ENCODE results near the gene LZTR1. TPM values are rescaled to one million over a fixed set of nuclear protein-coding genes. Genes with fewer than 3 reads are reported as not detected.

LZTR1 gene
- total RNA-seq, 4 donors from 2014 or later = 40.2 to 90.5 (median 59.3) TPM

- whole genome bisulfite sequencing, 2 donors (ENCODE audit: low coverage in 1 of 2) = 91% methylated on average over 16 of the region's 16 CpGs; no CpG with 5 or more reads in 1 of the 2 donors
- intact Hi-C loops (cut with DNase I; ENCODE audit: low total_unique reads) (no loop called here), in situ Hi-C loops (cut with MboI; ENCODE audit: low pct_ligation_motif_present in 1 of 4, low pct_unique_long_range_greater_than_20kb in 1 of 4, low sequenced_read_pairs in 3 of 4) (no loop called here)
- no peak overlapping the region for H3K4me3 ChIP-seq
- TF ChIP-seq EP300 (IDR thresholded peaks at IDR 0.05; ENCODE audit: low read depth) (no peak), POLR2AphosphoS5 (IDR thresholded peaks at IDR 0.05) (no peak), CTCF (IDR thresholded peaks at IDR 0.05) (no peak), POLR2A (IDR thresholded peaks at IDR 0.05) (no peak)
- H3K36me3 ChIP-seq = peaks cover 0 to 22% (median 0%) of the 10 kb centered on the region in 4 donors
- H3K4me1 ChIP-seq = peaks cover 0 to 2% (median 1%) of the 10 kb centered on the region in 4 donors
- H3K9me3 ChIP-seq = no peaks in the 10 kb centered on the region
- no peak for DNase-seq
- H3K27ac ChIP-seq = no peak overlapping the region
- H3K27me3 ChIP-seq = no peaks in the 10 kb centered on the region
Observed at GRCh38 chr22:20988573-20989322, 6.7 kb downstream of the LZTR1 start.

- no peak for DNase-seq
- Histone ChIP-seq H3K36me3 (peaks cover 0 to 22% (median 0%) of the 10 kb centered on the region in 4 donors), H3K4me1 (no peaks in the 10 kb centered on the region), H3K9me3 (no peaks in the 10 kb centered on the region), H3K27me3 (no peaks in the 10 kb centered on the region), H3K4me3 (no peak overlapping the region), H3K27ac (no peak overlapping the region)
- intact Hi-C loops (cut with DNase I; ENCODE audit: low total_unique reads) = no loop called here
- TF ChIP-seq CTCF (IDR thresholded peaks at IDR 0.05) (no peak), POLR2AphosphoS5 (IDR thresholded peaks at IDR 0.05) (no peak), EP300 (IDR thresholded peaks at IDR 0.05; ENCODE audit: low read depth) (no peak), POLR2A (IDR thresholded peaks at IDR 0.05) (no peak)
- 60 to 68% methylated on average over 8 to 16 of the region's 17 CpGs for WGBS, 2 donors (ENCODE audit: low coverage in 1 of 2)
- in situ Hi-C loops (cut with MboI; ENCODE audit: low pct_ligation_motif_present in 1 of 4, low pct_unique_long_range_greater_than_20kb in 1 of 4, low sequenced_read_pairs in 3 of 4) = no loop called here
Observed at GRCh38 chr22:20989323-20990138, 7.4 kb downstream of the LZTR1 start.

GRCh38 chr22:20990184-20991180 is 8.4 kb downstream of the LZTR1 start:
- in situ Hi-C loops (cut with MboI; ENCODE audit: low pct_ligation_motif_present in 1 of 4, low pct_unique_long_range_greater_than_20kb in 1 of 4, low sequenced_read_pairs in 3 of 4) = no loop called here
- no peak for DNase-seq

More at GRCh38 chr22:20990184-20991180, 8.4 kb downstream of the LZTR1 start:
- intact Hi-C loops (cut with DNase I; ENCODE audit: low total_unique reads) = no loop called here
- no peaks in the 10 kb centered on the region for H3K9me3 ChIP-seq
- no peak overlapping the region for H3K27ac ChIP-seq
- H3K36me3 ChIP-seq = peaks cover 0 to 22% (median 0%) of the 10 kb centered on the region in 4 donors
- TF ChIP-seq POLR2A (IDR thresholded peaks at IDR 0.05) (no peak), CTCF (IDR thresholded peaks at IDR 0.05) (no peak), EP300 (IDR thresholded peaks at IDR 0.05; ENCODE audit: low read depth) (no peak), POLR2AphosphoS5 (IDR thresholded peaks at IDR 0.05) (no peak)
- no peak overlapping the region for H3K4me3 ChIP-seq
- WGBS, 2 donors (ENCODE audit: low coverage in 1 of 2) = 84% methylated on average over 21 of the region's 21 CpGs; no CpG with 5 or more reads in 1 of the 2 donors
- H3K27me3 ChIP-seq = no peaks in the 10 kb centered on the region
- no peaks in the 10 kb centered on the region for H3K4me1 ChIP-seq

Measured in transverse colon (tissue), 4 donors.